ENCODE measurements around the gene TTC23. TPM values are rescaled to one million over a fixed set of nuclear protein-coding genes. Genes with fewer than 3 reads are reported as not detected.

TTC23 gene
- total and polyA plus RNA-seq, 8 donors = 14.0 to 41.7 (median 36.2) TPM

DNA sequence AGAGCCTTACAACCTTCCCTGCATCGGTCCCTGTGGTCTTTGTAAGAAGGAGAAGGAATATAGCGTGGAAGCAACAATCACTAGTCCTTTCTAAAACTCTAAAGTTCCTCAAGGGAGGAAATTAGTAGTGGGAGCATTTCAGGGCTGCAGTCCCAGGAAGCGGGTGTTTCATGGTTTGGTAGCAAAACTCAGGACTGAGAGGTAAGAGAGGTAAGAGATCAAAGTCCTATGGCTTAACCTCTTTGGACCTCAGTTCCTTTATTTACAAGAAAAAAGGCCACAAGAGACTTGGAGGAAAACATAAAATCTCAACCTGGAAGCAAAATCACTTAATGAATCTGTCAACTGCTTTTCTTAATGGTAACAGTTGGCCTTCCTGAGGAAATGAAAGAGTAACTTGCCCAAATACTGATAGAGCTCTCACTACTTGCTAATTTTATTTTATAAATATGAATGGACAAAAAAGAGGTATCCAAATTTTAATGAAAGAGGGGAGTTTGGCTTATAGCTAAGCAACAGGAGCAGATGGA is 16.2 kb upstream of the TTC23 start:
- Histone ChIP-seq H3K36me3 (peaks cover 0 to 6% of the 10 kb centered on the region in 2 donors), H3K4me1 (no peaks in the 10 kb centered on the region), H3K27ac (no peak overlapping the region), H3K27me3 (no peaks in the 10 kb centered on the region), H3K9me3 (no peaks in the 10 kb centered on the region), H3K4me3 (no peak overlapping the region)
- DNase-seq (no peak), ATAC-seq (no peak)
- intact Hi-C loops (cut with DNase I) = no loop called here
- TF ChIP-seq, protein P1, sequence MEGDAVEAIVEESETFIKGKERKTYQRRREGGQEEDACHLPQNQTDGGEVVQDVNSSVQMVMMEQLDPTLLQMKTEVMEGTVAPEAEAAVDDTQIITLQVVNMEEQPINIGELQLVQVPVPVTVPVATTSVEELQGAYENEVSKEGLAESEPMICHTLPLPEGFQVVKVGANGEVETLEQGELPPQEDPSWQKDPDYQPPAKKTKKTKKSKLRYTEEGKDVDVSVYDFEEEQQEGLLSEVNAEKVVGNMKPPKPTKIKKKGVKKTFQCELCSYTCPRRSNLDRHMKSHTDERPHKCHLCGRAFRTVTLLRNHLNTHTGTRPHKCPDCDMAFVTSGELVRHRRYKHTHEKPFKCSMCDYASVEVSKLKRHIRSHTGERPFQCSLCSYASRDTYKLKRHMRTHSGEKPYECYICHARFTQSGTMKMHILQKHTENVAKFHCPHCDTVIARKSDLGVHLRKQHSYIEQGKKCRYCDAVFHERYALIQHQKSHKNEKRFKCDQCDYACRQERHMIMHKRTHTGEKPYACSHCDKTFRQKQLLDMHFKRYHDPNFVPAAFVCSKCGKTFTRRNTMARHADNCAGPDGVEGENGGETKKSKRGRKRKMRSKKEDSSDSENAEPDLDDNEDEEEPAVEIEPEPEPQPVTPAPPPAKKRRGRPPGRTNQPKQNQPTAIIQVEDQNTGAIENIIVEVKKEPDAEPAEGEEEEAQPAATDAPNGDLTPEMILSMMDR (IDR thresholded peaks at IDR 0.05) = no peak

- DNase-seq (no peak), ATAC-seq (no peak)
- intact Hi-C loops (cut with DNase I) = no loop called here
Measured at GRCh38 chr15:99264125-99264524, 14.7 kb upstream of the TTC23 start.

GRCh38 chr15:99257107-99257750 is 7.8 kb upstream of the TTC23 start:
- TF ChIP-seq, protein P1 (IDR thresholded peaks at IDR 0.05) = no peak
- no peak for ATAC-seq
- no peaks in the 10 kb centered on the region for H3K9me3 ChIP-seq
- peaks cover 0 to 6% of the 10 kb centered on the region in 2 donors for H3K36me3 ChIP-seq
- H3K4me1 ChIP-seq = peaks cover under 1 to 13% of the 10 kb centered on the region in 2 donors
- H3K4me3 ChIP-seq = no peak overlapping the region
- no peak for DNase-seq
- no peaks in the 10 kb centered on the region for H3K27me3 ChIP-seq
- intact Hi-C loops (cut with DNase I) = no loop called here
- H3K27ac ChIP-seq = no peak overlapping the region

More at GRCh38 chr15:99264125-99264524, 14.7 kb upstream of the TTC23 start:
- H3K27me3 ChIP-seq = no peaks in the 10 kb centered on the region
- H3K4me1 ChIP-seq = no peaks in the 10 kb centered on the region
- TF ChIP-seq, protein P1 (IDR thresholded peaks at IDR 0.05) = no peak
- H3K9me3 ChIP-seq = no peaks in the 10 kb centered on the region
- H3K27ac ChIP-seq = no peak overlapping the region
- H3K4me3 ChIP-seq = no peak overlapping the region
- H3K36me3 ChIP-seq = peaks cover 0 to 6% of the 10 kb centered on the region in 2 donors

DNA sequence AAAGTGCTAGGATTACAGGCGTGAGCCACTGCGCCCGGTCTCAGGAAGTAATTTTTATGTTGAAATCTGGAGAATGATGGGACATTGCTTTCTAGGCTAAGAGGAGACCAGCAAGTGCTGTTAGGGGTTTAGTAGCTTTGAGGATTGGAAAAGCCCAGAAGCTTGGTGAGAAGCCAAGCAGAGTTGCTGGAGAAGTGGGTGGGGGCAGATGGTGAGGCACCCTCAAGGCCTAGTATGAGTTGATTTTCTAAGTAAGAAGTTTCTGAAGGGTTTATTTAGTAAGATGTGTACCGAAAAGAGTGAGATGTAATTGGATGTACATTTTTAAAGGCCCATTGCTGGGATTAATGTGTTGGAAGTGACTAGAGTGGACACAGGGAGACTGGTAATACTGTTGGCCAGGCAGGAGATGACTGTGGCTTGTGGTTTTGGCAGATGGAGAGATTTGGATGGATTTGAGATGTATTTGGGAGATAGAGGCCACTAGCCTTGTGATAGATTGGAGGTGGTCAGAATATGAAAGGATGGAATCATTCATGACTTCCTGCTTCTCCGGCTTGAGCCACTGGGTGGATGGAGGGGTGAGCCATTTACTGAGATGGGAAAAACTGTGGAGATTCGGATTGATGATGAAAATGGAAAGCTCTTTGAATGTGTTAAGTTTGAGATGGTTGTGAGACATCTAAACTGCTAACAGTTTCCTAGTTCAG is 4.2 kb upstream of the TTC23 start:
- Histone ChIP-seq H3K36me3 (no peaks in the 10 kb centered on the region), H3K27ac (no peak overlapping the region), H3K4me1 (peaks cover 9 to 19% of the 10 kb centered on the region in 2 donors), H3K4me3 (no peak overlapping the region), H3K9me3 (no peaks in the 10 kb centered on the region), H3K27me3 (no peaks in the 10 kb centered on the region)
- intact Hi-C loops (cut with DNase I) = no loop called here
- TF ChIP-seq, protein P1 (IDR thresholded peaks at IDR 0.05) = no peak
- no peak for DNase-seq
- no peak for ATAC-seq

DNA sequence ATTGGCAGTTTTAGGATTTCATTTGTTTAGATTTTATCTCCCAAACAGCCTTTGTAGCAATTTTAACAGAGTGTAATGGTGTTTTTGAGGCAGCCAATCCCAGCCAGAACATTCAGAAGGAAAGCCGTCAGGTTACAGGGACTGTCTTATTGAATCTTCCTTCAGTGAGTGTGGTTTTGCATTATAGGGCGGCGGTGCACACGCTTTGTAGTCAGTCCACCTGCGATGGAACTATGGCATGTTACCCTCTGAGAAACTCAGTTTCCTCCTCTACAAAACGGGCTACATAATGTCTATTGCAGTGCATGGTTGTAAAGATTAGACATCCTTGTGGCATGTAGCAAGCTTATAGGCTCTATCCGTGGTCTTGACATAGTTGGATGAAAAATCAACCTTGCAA is 2.9 kb upstream of the TTC23 start:
- intact Hi-C loops (cut with DNase I) = no loop called here
- Histone ChIP-seq H3K4me3 (no peak overlapping the region), H3K27me3 (no peaks in the 10 kb centered on the region), H3K9me3 (no peaks in the 10 kb centered on the region), H3K36me3 (no peaks in the 10 kb centered on the region), H3K27ac (no peak overlapping the region), H3K4me1 (peaks cover 12 to 29% of the 10 kb centered on the region in 2 donors)
- TF ChIP-seq, protein P1 (IDR thresholded peaks at IDR 0.05) = no peak
- DNase-seq = no peak
- no peak for ATAC-seq
